Measurements from ENCODE around the gene FAM241B. TPM values are rescaled to one million over a fixed set of nuclear protein-coding genes. Genes with fewer than 3 reads are reported as not detected.

FAM241B gene
- total and polyA plus RNA-seq, 9 donors = 0.13 to 0.66 (median 0.34) TPM

- H3K9me3 ChIP-seq (replicated peaks; ENCODE audit: control insufficient read depth, low read depth, low read length) = no peaks in the 10 kb centered on the region
- WGBS (ENCODE audit: insufficient coverage) = 89% methylated on average over 2 of the region's 4 CpGs
- H3K36me3 ChIP-seq (ENCODE audit: control insufficient read depth, insufficient read depth, low read length) = no peaks in the 10 kb centered on the region
- no peaks in the 10 kb centered on the region for H3K4me1 ChIP-seq (ENCODE audit: control insufficient read depth, insufficient read depth, low read length)
- no peak for DNase-seq
- H3K27me3 ChIP-seq (ENCODE audit: control insufficient read depth, insufficient read depth, low read length) = peaks cover 31% of the 10 kb centered on the region
- no peak overlapping the region for H3K4me3 ChIP-seq (ENCODE audit: low read length)
- no peak overlapping the region for H3K27ac ChIP-seq (ENCODE audit: low read length)
These were observed 36.7 kb downstream of the FAM241B start for GRCh38 chr10:69666756-69667155.

- no peaks in the 10 kb centered on the region for H3K9me3 ChIP-seq (replicated peaks; ENCODE audit: control insufficient read depth, low read depth, low read length)
- H3K4me3 ChIP-seq (ENCODE audit: low read length) = no peak overlapping the region
- H3K36me3 ChIP-seq (ENCODE audit: control insufficient read depth, insufficient read depth, low read length) = no peaks in the 10 kb centered on the region
- peaks cover 35% of the 10 kb centered on the region for H3K27me3 ChIP-seq (ENCODE audit: control insufficient read depth, insufficient read depth, low read length)
- DNase-seq = no peak
- H3K27ac ChIP-seq (ENCODE audit: low read length) = no peak overlapping the region
- H3K4me1 ChIP-seq (ENCODE audit: control insufficient read depth, insufficient read depth, low read length) = no peaks in the 10 kb centered on the region
- WGBS (ENCODE audit: insufficient coverage) = no CpG with 5 or more reads among the region's 5 CpGs
These were observed 38.7 kb downstream of the FAM241B start for GRCh38 chr10:69668721-69669120.

GRCh38 chr10:69669409-69669808 is 39.4 kb downstream of the FAM241B start:
- no peaks in the 10 kb centered on the region for H3K9me3 ChIP-seq (replicated peaks; ENCODE audit: control insufficient read depth, low read depth, low read length)

GRCh38 chr10:69673521-69673920 is 43.5 kb downstream of the FAM241B start:
- H3K27ac ChIP-seq (ENCODE audit: low read length) = no peak overlapping the region
- H3K27me3 ChIP-seq (ENCODE audit: control insufficient read depth, insufficient read depth, low read length) = peaks cover 44% of the 10 kb centered on the region
- 57% methylated on average over 2 of the region's 3 CpGs for WGBS (ENCODE audit: insufficient coverage)
- H3K4me1 ChIP-seq (ENCODE audit: control insufficient read depth, insufficient read depth, low read length) = no peaks in the 10 kb centered on the region
- H3K36me3 ChIP-seq (ENCODE audit: control insufficient read depth, insufficient read depth, low read length) = no peaks in the 10 kb centered on the region
- no peaks in the 10 kb centered on the region for H3K9me3 ChIP-seq (replicated peaks; ENCODE audit: control insufficient read depth, low read depth, low read length)
- DNase-seq = no peak
- H3K4me3 ChIP-seq (ENCODE audit: low read length) = no peak overlapping the region

More at GRCh38 chr10:69669409-69669808, 39.4 kb downstream of the FAM241B start:
- Histone ChIP-seq H3K36me3 (ENCODE audit: control insufficient read depth, insufficient read depth, low read length) (no peaks in the 10 kb centered on the region), H3K4me3 (ENCODE audit: low read length) (no peak overlapping the region), H3K4me1 (ENCODE audit: control insufficient read depth, insufficient read depth, low read length) (no peaks in the 10 kb centered on the region), H3K27ac (ENCODE audit: low read length) (no peak overlapping the region), H3K27me3 (ENCODE audit: control insufficient read depth, insufficient read depth, low read length) (peaks cover 37% of the 10 kb centered on the region)
- DNase-seq = no peak
- 86% methylated on average over 4 of the region's 4 CpGs for WGBS (ENCODE audit: insufficient coverage)

GRCh38 chr10:69674786-69675185 is 44.7 kb downstream of the FAM241B start:
- no peak overlapping the region for H3K27ac ChIP-seq (ENCODE audit: low read length)
- 88% methylated on average over 2 of the region's 2 CpGs for WGBS (ENCODE audit: insufficient coverage)
- H3K36me3 ChIP-seq (ENCODE audit: control insufficient read depth, insufficient read depth, low read length) = no peaks in the 10 kb centered on the region
- peaks cover 43% of the 10 kb centered on the region for H3K27me3 ChIP-seq (ENCODE audit: control insufficient read depth, insufficient read depth, low read length)
- H3K4me3 ChIP-seq (ENCODE audit: low read length) = no peak overlapping the region
- DNase-seq = no peak
- H3K4me1 ChIP-seq (ENCODE audit: control insufficient read depth, insufficient read depth, low read length) = no peaks in the 10 kb centered on the region
- no peaks in the 10 kb centered on the region for H3K9me3 ChIP-seq (replicated peaks; ENCODE audit: control insufficient read depth, low read depth, low read length)

GRCh38 chr10:69676301-69676700 is 46.3 kb downstream of the FAM241B start:
- no CpG with 5 or more reads among the region's 4 CpGs for WGBS (ENCODE audit: insufficient coverage)
- no peaks in the 10 kb centered on the region for H3K36me3 ChIP-seq (ENCODE audit: control insufficient read depth, insufficient read depth, low read length)

GRCh38 chr10:69677985-69678654 is 48.1 kb downstream of the FAM241B start:
- no peak overlapping the region for H3K27ac ChIP-seq (ENCODE audit: low read length)
- DNase-seq = peak; percentile 84
- no peaks in the 10 kb centered on the region for H3K9me3 ChIP-seq (replicated peaks; ENCODE audit: control insufficient read depth, low read depth, low read length)
- 15% methylated on average over 15 of the region's 20 CpGs for WGBS (ENCODE audit: insufficient coverage)
- H3K27me3 ChIP-seq (ENCODE audit: control insufficient read depth, insufficient read depth, low read length) = peaks cover 60% of the 10 kb centered on the region
- H3K4me3 ChIP-seq (ENCODE audit: low read length) = no peak overlapping the region
- H3K4me1 ChIP-seq (ENCODE audit: control insufficient read depth, insufficient read depth, low read length) = no peaks in the 10 kb centered on the region
- no peaks in the 10 kb centered on the region for H3K36me3 ChIP-seq (ENCODE audit: control insufficient read depth, insufficient read depth, low read length)

More at GRCh38 chr10:69676301-69676700, 46.3 kb downstream of the FAM241B start:
- peaks cover 51% of the 10 kb centered on the region for H3K27me3 ChIP-seq (ENCODE audit: control insufficient read depth, insufficient read depth, low read length)
- no peak overlapping the region for H3K4me3 ChIP-seq (ENCODE audit: low read length)
- no peak overlapping the region for H3K27ac ChIP-seq (ENCODE audit: low read length)
- no peak for DNase-seq
- H3K9me3 ChIP-seq (replicated peaks; ENCODE audit: control insufficient read depth, low read depth, low read length) = no peaks in the 10 kb centered on the region
- no peaks in the 10 kb centered on the region for H3K4me1 ChIP-seq (ENCODE audit: control insufficient read depth, insufficient read depth, low read length)

GRCh38 chr10:69679736-69680135 is 49.7 kb downstream of the FAM241B start:
- 43% methylated on average over 9 of the region's 9 CpGs for WGBS (ENCODE audit: insufficient coverage)
- H3K36me3 ChIP-seq (ENCODE audit: control insufficient read depth, insufficient read depth, low read length) = no peaks in the 10 kb centered on the region
- H3K27me3 ChIP-seq (ENCODE audit: control insufficient read depth, insufficient read depth, low read length) = peaks cover 59% of the 10 kb centered on the region

GRCh38 chr10:69680610-69681009 is 50.6 kb downstream of the FAM241B start:
- WGBS (ENCODE audit: insufficient coverage) = 60% methylated on average over 2 of the region's 4 CpGs
- Histone ChIP-seq H3K27me3 (ENCODE audit: control insufficient read depth, insufficient read depth, low read length) (peaks cover 57% of the 10 kb centered on the region), H3K27ac (ENCODE audit: low read length) (no peak overlapping the region), H3K4me3 (ENCODE audit: low read length) (no peak overlapping the region), H3K9me3 (replicated peaks; ENCODE audit: control insufficient read depth, low read depth, low read length) (no peaks in the 10 kb centered on the region), H3K4me1 (ENCODE audit: control insufficient read depth, insufficient read depth, low read length) (peaks cover 9% of the 10 kb centered on the region), H3K36me3 (ENCODE audit: control insufficient read depth, insufficient read depth, low read length) (no peaks in the 10 kb centered on the region)
- no peak for DNase-seq

More at GRCh38 chr10:69679736-69680135, 49.7 kb downstream of the FAM241B start:
- no peaks in the 10 kb centered on the region for H3K9me3 ChIP-seq (replicated peaks; ENCODE audit: control insufficient read depth, low read depth, low read length)
- H3K27ac ChIP-seq (ENCODE audit: low read length) = no peak overlapping the region
- H3K4me3 ChIP-seq (ENCODE audit: low read length) = no peak overlapping the region
- no peak for DNase-seq
- H3K4me1 ChIP-seq (ENCODE audit: control insufficient read depth, insufficient read depth, low read length) = peaks cover 5% of the 10 kb centered on the region

GRCh38 chr10:69681436-69681835 is 51.4 kb downstream of the FAM241B start:
- Histone ChIP-seq H3K36me3 (ENCODE audit: control insufficient read depth, insufficient read depth, low read length) (no peaks in the 10 kb centered on the region), H3K4me1 (ENCODE audit: control insufficient read depth, insufficient read depth, low read length) (peaks cover 18% of the 10 kb centered on the region), H3K27me3 (ENCODE audit: control insufficient read depth, insufficient read depth, low read length) (peaks cover 49% of the 10 kb centered on the region), H3K4me3 (ENCODE audit: low read length) (no peak overlapping the region), H3K9me3 (replicated peaks; ENCODE audit: control insufficient read depth, low read depth, low read length) (no peaks in the 10 kb centered on the region), H3K27ac (ENCODE audit: low read length) (no peak overlapping the region)
- DNase-seq = no peak
- WGBS (ENCODE audit: insufficient coverage) = 98% methylated on average over 5 of the region's 6 CpGs
